ENCODE data around the gene CD82.

Gene CD82

DNA sequence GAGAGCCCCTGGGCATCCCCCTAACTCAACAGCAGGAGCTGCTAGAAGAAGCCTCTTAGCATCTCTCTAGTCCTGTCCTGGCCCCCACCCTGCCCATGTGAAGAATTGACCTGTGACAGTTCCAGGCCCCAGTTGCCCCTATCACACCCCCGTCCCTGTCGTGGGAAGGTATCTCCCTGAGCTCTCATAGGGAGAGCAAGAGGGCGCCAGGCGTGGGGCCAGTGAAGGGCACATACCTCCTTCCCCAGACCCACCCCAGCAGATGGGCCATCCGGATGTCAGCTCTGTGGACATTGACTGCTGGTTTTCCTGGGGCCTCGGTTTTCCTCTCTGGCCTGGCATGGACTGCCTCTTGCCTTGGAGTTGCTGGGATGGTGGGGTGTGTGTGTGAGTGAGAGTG, 29.5 kb downstream of the CD82 start:
- no peak for DNase-seq (ENCODE audit: extremely low spot score)
- POLR2A ChIA-PET: interaction anchor here (0.6 kb wide), 1 partner anchor 1838 kb away, joined by 4 read pairs; no protein-coding TSS in a partner anchor
- TF ChIP-seq, protein P1, sequence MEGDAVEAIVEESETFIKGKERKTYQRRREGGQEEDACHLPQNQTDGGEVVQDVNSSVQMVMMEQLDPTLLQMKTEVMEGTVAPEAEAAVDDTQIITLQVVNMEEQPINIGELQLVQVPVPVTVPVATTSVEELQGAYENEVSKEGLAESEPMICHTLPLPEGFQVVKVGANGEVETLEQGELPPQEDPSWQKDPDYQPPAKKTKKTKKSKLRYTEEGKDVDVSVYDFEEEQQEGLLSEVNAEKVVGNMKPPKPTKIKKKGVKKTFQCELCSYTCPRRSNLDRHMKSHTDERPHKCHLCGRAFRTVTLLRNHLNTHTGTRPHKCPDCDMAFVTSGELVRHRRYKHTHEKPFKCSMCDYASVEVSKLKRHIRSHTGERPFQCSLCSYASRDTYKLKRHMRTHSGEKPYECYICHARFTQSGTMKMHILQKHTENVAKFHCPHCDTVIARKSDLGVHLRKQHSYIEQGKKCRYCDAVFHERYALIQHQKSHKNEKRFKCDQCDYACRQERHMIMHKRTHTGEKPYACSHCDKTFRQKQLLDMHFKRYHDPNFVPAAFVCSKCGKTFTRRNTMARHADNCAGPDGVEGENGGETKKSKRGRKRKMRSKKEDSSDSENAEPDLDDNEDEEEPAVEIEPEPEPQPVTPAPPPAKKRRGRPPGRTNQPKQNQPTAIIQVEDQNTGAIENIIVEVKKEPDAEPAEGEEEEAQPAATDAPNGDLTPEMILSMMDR (IDR thresholded peaks at IDR 0.05; ENCODE audit: control extremely low read depth, extremely low read depth, low read depth, missing control alignments): no peak
- CTCF ChIA-PET: interaction anchor here (1.4 to 20.2 kb wide), 8 partner anchors 10 to 34 kb away, joined by 4 to 186 read pairs (median 9); partner anchors contain the start of gene CD82

DNA sequence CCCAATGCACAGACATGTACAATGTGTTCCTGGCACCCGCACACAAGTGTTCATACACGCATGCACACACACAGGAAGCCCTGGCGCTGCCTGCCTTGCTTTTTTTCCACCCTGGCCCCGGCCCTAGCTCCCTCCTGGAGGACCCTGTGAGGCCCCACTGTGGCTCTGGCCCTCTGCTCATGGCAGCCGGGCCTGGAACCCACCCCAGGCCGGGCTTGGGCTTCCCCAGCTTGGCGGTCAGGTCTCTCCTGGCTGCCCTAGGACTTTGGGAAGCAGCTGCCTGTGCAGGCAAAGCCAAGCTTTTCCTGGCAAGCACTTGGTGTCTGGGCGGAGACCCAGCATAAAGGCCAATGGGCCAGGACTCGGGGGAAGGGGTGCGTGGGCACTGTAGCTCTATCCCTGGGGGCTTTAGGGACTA, 30.5 kb downstream of the CD82 start:
- ChIA-PET POLR2A (interaction anchor here (1.1 kb wide), 1 partner anchor 21 kb away, joined by 4 read pairs; no protein-coding TSS in a partner anchor), CTCF (interaction anchor here (1.2 to 20.2 kb wide), 7 partner anchors 11 to 35 kb away, joined by 3 to 186 read pairs (median 9); partner anchors contain the start of gene CD82)
- TF ChIP-seq, protein P1 (IDR thresholded peaks at IDR 0.05; ENCODE audit: control extremely low read depth, extremely low read depth, low read depth, missing control alignments): no peak
- DNase-seq (ENCODE audit: extremely low spot score): no peak

DNA sequence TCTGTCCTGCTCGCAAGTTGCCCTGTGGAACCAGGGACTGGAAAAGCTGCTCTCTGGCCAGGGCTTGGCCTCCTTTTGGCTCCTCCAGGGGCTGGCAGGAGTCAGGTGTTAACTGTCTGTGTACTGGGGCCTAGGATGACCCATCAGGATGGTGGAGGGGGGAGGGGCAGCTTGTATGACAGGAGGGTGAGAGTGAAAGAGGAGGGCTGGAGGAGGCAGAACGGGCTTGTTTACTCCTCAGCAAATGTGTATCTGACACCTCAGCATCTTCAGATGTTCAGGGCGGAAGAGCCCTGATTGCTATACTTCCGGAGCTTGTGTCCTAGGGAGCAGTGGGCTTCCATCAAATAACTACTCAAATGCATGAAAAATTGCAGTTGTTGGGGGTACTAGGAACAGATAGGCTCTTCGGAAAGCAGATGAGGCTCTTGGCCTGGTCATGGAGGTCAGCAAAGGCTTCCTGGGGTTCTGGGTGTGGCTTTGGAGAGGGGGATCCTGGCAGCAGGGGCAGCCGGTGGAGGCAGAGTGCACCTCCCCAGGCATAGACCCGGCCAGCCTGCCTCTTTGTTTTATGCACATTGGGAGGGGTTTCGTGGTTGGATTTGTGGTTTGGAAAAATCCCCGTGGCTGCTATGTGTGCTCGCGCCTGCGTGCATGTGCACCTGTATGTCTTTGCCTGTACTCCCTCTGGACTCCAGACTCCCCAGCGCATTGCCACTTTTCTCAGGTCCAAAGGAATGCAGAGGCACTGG, 31.2 kb downstream of the CD82 start:
- DNase-seq (ENCODE audit: extremely low spot score): peak; percentile 68
- POLR2A ChIA-PET: interaction anchor here (1.1 kb wide), 1 partner anchor 21 kb away, joined by 4 read pairs; no protein-coding TSS in a partner anchor
- CTCF ChIA-PET: interaction anchor here (0.6 to 20.2 kb wide), 8 partner anchors 12 to 36 kb away, joined by 3 to 186 read pairs (median 6); partner anchors contain the start of gene CD82
- TF ChIP-seq, protein P1 (IDR thresholded peaks at IDR 0.05; ENCODE audit: control extremely low read depth, extremely low read depth, low read depth, missing control alignments): no peak

DNA sequence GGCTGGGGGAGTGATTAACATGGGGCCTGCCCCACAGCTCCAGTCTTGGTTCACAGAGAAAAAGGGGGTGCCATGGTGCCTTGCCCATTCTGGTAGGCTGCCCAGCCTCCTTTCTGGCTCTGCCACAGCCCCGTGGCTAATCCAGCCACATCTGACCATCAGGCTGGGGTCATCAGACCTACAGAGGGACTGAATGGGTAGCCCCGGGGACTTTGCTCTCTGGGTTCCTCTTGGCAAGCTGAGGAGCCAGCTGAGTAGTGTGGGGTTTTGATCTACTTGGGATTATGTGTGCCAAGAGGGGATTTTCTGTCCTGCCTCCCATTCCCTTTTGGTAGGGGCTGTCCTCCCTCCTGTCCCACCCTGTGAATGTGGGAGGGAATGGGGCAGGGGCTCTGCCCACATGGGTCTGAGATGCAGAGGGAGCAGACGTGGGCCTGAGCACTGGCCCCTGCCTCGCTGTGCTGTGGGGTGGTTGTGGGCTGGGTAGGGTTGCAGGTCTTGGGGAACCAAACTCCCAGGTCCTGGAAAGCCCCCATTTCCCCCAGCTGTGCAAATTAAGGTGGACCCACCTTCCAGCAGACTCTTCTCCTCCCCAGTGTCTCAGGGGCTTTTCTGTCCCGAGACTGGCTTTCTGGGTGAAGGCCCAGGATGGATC, 32.0 kb downstream of the CD82 start:
- CTCF ChIA-PET: interaction anchor here (0.6 to 20.2 kb wide), 6 partner anchors 13 to 37 kb away, joined by 3 to 186 read pairs (median 7); partner anchors contain the start of gene CD82
- TF ChIP-seq, protein P1 (IDR thresholded peaks at IDR 0.05; ENCODE audit: control extremely low read depth, extremely low read depth, low read depth, missing control alignments): no peak
- DNase-seq (ENCODE audit: extremely low spot score): peak; percentile 38
- POLR2A ChIA-PET: no interaction called here

DNA sequence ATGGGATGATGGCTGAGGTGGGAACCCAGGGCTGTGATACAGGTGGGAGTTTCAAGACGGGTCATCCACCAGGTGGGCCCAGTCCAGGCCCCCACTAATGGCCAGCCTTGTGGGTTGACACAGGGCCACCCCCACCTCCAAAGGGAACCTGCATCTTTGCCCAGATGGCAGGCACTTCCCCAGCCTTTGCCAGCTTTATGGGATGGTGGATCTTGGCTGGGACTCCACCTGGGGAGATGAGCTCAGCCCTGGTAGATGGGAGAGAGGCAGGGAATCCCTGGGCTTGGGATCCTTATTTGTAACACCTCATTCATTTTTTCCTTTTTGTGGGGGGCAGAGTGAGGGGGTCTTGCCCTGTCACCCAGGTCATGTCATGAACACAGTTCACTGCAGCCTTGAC, 33.4 kb downstream of the CD82 start:
- CTCF ChIA-PET: interaction anchor here (0.6 to 20.2 kb wide), 9 partner anchors 13 to 313 kb away, joined by 3 to 186 read pairs (median 5); partner anchors contain the start of genes CD82 and TSPAN18
- DNase-seq (ENCODE audit: extremely low spot score): no peak
- TF ChIP-seq, protein P1 (IDR thresholded peaks at IDR 0.05; ENCODE audit: control extremely low read depth, extremely low read depth, low read depth, missing control alignments): no peak
- POLR2A ChIA-PET: no interaction called here

DNA sequence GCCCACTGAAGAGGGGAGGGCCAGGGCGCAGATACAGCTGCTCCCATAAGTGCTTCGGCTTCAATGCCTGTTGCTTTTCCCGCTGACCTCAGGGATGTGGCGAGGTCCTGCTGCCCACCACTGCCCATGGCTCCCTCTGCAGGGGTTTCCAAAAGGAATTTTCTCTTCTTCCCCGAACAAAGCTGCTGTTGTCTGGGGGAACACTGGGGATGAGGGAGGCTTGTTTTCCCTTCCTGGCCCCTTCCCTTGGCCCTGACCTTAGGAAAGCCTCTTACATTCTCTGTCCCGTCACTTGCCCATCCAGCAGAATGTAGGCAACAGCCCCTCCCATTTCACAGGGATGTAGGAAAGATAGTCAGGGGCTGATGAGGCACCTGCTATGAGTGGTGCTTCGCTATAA, 34.8 kb downstream of the CD82 start:
- TF ChIP-seq, protein P1 (IDR thresholded peaks at IDR 0.05; ENCODE audit: control extremely low read depth, extremely low read depth, low read depth, missing control alignments): no peak
- no peak for DNase-seq (ENCODE audit: extremely low spot score)
- ChIA-PET POLR2A (no interaction called here), CTCF (interaction anchor here (1.3 to 20.2 kb wide), 5 partner anchors 11 to 311 kb away, joined by 4 to 186 read pairs (median 17); partner anchors contain the start of gene CD82)

All from GM10248 (cell line).